ENCODE results near the gene TSSK2. TPM values are rescaled to one million over a fixed set of nuclear protein-coding genes. Genes with fewer than 3 reads are reported as not detected.

Gene TSSK2
- total RNA-seq, 4 donors from 2014 or later: not detected

DNA sequence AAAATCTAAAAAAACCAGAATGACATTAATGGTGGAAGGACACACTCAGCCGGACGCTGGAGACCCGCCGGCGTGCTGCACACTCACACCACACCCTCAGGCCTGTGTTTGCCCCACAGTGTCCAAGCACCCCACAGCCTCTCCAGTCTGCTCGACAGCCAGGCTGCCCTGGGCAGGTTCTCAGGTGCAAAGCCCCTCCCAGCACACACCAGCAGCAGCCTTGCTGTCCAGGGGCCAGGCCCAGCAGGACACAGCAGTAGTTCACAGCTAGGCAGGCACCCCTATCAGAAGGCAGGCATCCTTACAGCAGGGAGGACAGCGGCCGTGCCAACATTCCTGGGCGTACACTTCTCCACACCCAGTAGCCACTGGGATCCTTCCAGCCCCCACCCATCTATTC lies 49.1 kb downstream of the TSSK2 start:
- whole genome bisulfite sequencing, 2 donors: 85 to 100% methylated on average over 5 to 9 of the region's 9 CpGs
- H3K4me3 ChIP-seq (ENCODE audit: low read depth, poor library complexity, severe bottlenecking): no peak overlapping the region
- no peak for DNase-seq (ENCODE audit: low spot score in 2 of 2)
- intact Hi-C loops (cut with DNase I; ENCODE audit: low total_unique reads): no loop called here
- TF ChIP-seq POLR2A (IDR thresholded peaks at IDR 0.05): no peak
- TF ChIP-seq, protein P1, sequence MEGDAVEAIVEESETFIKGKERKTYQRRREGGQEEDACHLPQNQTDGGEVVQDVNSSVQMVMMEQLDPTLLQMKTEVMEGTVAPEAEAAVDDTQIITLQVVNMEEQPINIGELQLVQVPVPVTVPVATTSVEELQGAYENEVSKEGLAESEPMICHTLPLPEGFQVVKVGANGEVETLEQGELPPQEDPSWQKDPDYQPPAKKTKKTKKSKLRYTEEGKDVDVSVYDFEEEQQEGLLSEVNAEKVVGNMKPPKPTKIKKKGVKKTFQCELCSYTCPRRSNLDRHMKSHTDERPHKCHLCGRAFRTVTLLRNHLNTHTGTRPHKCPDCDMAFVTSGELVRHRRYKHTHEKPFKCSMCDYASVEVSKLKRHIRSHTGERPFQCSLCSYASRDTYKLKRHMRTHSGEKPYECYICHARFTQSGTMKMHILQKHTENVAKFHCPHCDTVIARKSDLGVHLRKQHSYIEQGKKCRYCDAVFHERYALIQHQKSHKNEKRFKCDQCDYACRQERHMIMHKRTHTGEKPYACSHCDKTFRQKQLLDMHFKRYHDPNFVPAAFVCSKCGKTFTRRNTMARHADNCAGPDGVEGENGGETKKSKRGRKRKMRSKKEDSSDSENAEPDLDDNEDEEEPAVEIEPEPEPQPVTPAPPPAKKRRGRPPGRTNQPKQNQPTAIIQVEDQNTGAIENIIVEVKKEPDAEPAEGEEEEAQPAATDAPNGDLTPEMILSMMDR (IDR thresholded peaks at IDR 0.05): no peak

DNA sequence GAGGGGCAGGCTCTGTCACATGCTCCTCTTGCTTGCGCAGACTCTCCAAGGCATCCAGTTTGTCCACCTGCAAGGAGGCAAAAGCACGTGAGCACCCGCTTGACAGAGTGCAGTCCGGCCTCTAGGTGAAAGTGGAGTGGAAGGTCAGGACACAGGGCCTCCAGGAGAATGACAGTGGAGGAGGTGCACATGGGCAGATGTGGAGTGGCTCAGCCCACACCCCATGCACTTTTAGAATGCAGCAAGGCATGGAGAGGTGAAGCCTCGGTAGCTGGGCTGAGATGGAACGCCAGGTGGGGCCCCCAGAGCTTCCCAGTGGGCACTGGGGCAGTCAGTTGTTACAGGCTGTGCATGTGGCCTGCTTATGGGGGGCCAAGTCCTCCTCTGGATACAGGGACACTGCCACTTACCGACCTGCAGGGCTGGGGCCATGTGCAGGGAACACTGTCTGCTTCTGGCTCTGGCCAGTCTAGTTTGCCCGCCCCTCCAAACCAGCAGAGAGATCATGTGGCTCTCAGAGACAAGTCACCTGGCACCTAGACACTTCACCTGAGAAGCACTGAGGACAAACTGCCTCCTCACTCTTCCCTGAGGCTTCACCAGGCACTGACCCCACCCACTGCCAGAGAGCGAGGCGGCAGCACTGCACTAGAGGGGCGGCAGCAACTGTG lies 49.8 kb downstream of the TSSK2 start:
- intact Hi-C loops (cut with DNase I; ENCODE audit: low total_unique reads): no loop called here
- DNase-seq (ENCODE audit: low spot score in 2 of 2): no peak
- WGBS, 2 donors: 81 to 87% methylated on average over 11 of the region's 11 CpGs
- H3K4me3 ChIP-seq (ENCODE audit: low read depth, poor library complexity, severe bottlenecking): no peak overlapping the region
- TF ChIP-seq POLR2A (IDR thresholded peaks at IDR 0.05): no peak
- TF ChIP-seq, protein P1 (IDR thresholded peaks at IDR 0.05): no peak

DNA sequence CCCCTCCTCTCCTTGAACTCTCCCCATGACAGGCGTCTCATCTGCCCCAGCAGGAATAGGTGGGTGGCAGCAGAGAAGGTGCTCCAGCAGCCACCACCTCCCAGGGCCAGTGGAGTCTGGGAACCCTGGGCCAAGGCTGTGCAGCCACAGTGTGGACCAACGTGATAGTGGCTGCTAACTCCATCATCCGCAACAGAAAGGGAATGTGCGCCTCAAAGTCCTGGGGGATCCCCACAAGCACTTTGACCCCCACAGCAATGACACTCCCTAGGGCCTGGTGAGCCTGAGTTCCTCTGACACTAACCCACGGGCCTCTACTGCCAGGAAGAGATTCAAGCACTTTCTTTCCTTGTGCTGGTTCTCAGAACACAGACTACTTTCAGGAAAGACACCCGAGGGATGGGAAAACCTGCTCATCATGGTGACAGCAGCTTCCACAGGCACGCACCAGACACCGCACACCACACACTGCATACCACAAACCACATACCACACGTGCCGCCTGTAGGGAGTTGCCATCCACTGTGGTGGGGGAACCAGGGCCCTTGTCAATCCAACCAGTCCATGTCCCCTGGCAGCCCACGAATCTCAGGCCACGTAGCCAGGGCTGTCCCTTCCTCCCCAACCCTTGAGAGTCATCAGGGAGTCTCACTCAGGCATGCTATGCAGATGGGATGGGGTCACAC lies 50.8 kb downstream of the TSSK2 start:
- intact Hi-C loops (cut with DNase I; ENCODE audit: low total_unique reads): no loop called here
- no peak for DNase-seq (ENCODE audit: low spot score in 2 of 2)
- H3K4me3 ChIP-seq (ENCODE audit: low read depth, poor library complexity, severe bottlenecking): no peak overlapping the region
- no peak for TF ChIP-seq POLR2A (IDR thresholded peaks at IDR 0.05)
- 66 to 67% methylated on average over 6 to 10 of the region's 12 CpGs for WGBS, 2 donors

Other genes starting within 250 kb of the TSSK2 start
- gene DGCR6, start 225.0 kb upstream of the TSSK2 start, total RNA-seq: 1 to 10 TPM; 2.4 to 7.4 (median 5.5) TPM
- 100 to 1,000 TPM in 1 of 4 donors, 10 to 100 TPM in 3; 22.6 to 109 (median 37.2) TPM for gene PRODH, start 195.0 kb upstream of the TSSK2 start, total RNA-seq
- 100 to 1,000 TPM in 3 of 4 donors, 10 to 100 TPM in 1; 88.7 to 142 (median 141) TPM for gene DGCR2, start 8.9 kb upstream of the TSSK2 start, total RNA-seq
- 10 to 100 TPM; 23.1 to 36.0 (median 25.9) TPM for gene ESS2, start 13.3 kb downstream of the TSSK2 start, total RNA-seq
- gene GSC2, start 19.0 kb downstream of the TSSK2 start, total RNA-seq: 1 to 10 TPM in 1 of 4 donors, under 1 TPM in 1, not detected in 2; 0.42 to 2.6 TPM
- gene SLC25A1, start 47.4 kb downstream of the TSSK2 start, total RNA-seq: 10 to 100 TPM; 60.1 to 83.2 (median 71.1) TPM
- gene CLTCL1, start 160.4 kb downstream of the TSSK2 start, total RNA-seq: 1 to 10 TPM; 4.0 to 9.6 (median 7.6) TPM